Measurements from ENCODE around the gene SORCS2.

GRCh38 chr4:7735961-7736360 lies 543.6 kb downstream of the SORCS2 start:
- TF ChIP-seq POLR2AphosphoS5 (IDR thresholded peaks at IDR 0.05) (no peak), CTCF (IDR thresholded peaks at IDR 0.05) (no peak), POLR2A (IDR thresholded peaks at IDR 0.05) (no peak), EP300 (IDR thresholded peaks at IDR 0.05) (no peak)
